Measurements from ENCODE around the gene EFCAB12.
"Not testable (repeated sequence)": the region's sequence is repeated elsewhere in the genome, so short reads cannot be mapped to it uniquely, and the experiment has no call there.

Gene EFCAB12

GRCh38 chr3:129399145-129399894, 29.1 kb downstream of the EFCAB12 start:
- H3K27ac Mint-ChIP-seq: peak overlapping the region; percentile 98
- ATAC-seq (peak; percentile 81), DNase-seq (ENCODE audit: low spot score in 2 of 2) (peak; percentile 38 to 82)
- peak overlapping the region; percentile 92 for H3K4me3 Mint-ChIP-seq
- peaks cover 35% of the 10 kb centered on the region for H3K36me3 Mint-ChIP-seq
- peaks cover 33% of the 10 kb centered on the region for H3K4me1 Mint-ChIP-seq
- H3K9me3 Mint-ChIP-seq: no peaks in the 10 kb centered on the region

DNA sequence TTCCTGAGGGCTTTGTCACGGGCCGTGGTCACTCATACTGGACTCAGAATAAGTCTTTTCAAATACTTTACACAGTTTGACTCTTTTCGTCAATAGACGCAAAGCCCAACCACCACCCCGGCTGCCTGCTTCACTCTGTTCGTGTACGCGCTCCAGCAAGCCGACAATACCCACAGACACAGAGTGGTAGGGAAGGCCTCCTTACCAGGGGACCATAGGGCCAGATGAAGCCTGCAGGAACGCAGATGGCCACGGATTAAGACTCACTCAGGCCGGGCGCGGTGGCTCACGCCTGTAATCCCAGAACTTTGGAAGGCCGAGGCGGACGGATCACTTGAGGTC, 29.7 kb downstream of the EFCAB12 start:
- Mint-ChIP-seq H3K27ac (peak overlapping the region; percentile 98), H3K4me3 (peak overlapping the region; percentile 92), H3K4me1 (peaks cover 33% of the 10 kb centered on the region), H3K36me3 (peaks cover 39% of the 10 kb centered on the region), H3K9me3 (no peaks in the 10 kb centered on the region)
- DNase-seq (ENCODE audit: low spot score in 2 of 2): peak in 1 of 2 donors; percentile 60
- ATAC-seq: peak; percentile 43

DNA sequence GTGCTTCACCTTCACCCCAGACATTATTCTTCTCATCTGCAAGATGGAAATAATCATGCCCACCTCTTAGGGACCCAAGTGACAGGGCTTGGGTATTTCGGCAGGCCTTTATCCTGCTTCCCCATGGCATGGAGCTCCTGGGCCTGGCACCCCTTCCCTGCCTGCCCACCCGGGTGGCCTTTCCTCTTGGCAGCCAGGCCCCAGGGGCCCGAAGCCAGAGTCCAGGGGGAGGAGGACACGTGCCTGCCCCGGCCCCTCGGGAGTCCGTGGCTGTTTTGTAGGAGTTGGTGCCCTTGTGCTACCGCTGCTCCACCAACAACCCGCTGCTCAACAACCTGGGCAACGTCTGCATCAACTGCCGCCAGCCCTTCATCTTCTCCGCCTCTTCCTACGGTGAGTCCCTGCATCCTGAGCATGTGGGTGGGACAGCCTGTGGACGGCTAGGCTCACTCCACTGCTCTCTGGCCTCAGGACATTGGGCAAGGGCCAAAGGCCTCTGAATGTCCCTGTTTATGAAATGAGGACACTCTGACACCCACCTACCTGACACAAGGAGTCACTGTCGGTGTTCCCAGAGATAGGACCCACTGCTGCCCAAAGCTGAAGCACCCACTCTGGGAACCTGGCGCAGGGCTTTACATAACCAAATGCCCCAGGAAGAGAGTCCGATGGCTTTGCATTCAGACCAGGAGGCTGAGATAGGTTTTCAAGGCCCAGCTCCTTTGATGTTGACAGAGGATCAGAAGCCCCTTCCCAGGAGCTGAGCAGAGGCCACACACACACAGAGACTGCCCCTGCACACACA, 34.5 kb downstream of the EFCAB12 start:
- peaks cover 79% of the 10 kb centered on the region for H3K36me3 Mint-ChIP-seq
- not testable (repeated sequence) for H3K27ac Mint-ChIP-seq; DNase-seq (ENCODE audit: low spot score in 2 of 2)

GRCh38 chr3:129393271-129393670, 35.2 kb downstream of the EFCAB12 start:
- peaks cover 81% of the 10 kb centered on the region for H3K36me3 Mint-ChIP-seq
- peaks cover 27% of the 10 kb centered on the region for H3K4me1 Mint-ChIP-seq
- ATAC-seq (no peak), DNase-seq (ENCODE audit: low spot score in 2 of 2) (no peak)
- H3K4me3 Mint-ChIP-seq: no peak overlapping the region
- no peaks in the 10 kb centered on the region for H3K9me3 Mint-ChIP-seq
- no peak overlapping the region for H3K27ac Mint-ChIP-seq

More for the DNA sequence above, 34.5 kb downstream of the EFCAB12 start:
- H3K9me3 Mint-ChIP-seq, H3K4me3 Mint-ChIP-seq, ATAC-seq: not testable (repeated sequence)
- H3K4me1 Mint-ChIP-seq: peaks cover 33% of the 10 kb centered on the region

DNA sequence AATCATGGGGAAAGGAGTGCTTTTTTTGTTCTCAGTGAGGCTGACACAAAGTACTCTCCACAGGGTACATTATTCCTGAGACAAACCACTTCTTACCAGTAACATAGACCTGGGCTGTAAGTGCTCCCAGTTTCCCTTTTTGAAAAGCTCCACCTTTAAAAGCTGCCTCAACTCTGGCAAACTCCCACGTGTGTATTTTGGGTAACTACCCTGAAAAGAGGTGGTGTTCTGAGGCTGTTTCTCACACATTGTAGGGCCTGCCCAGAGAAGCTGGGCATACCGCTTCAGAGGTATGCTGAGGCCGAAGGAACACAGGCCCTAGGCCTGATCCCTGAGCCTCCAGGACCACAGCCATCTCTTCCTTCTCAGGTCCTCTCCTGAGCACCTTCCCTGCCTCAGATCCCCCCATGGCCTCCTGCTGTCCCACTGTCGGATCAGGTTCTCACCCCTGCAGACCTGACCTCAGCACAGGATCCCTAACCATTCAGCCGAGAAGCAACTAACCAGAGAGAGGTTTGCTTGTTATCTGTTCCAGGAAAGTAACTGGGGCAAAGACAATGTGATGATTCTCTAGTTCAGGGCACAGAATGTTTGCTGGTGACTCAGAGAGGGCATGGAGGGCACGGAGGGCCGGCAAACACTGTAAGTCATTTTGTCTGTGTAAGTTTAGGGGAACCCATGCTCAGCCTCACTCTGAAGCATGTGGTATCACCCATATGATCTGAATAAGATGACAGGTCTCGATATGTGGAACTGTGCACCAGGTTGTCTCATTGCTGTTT, 36.1 kb downstream of the EFCAB12 start:
- Mint-ChIP-seq H3K4me1 (peaks cover 18% of the 10 kb centered on the region), H3K36me3 (peaks cover 83% of the 10 kb centered on the region), H3K27ac (peak overlapping the region; percentile 56)
- not testable (repeated sequence) for DNase-seq (ENCODE audit: low spot score in 2 of 2); H3K4me3 Mint-ChIP-seq; H3K9me3 Mint-ChIP-seq
- ATAC-seq: peak; percentile 4

DNA sequence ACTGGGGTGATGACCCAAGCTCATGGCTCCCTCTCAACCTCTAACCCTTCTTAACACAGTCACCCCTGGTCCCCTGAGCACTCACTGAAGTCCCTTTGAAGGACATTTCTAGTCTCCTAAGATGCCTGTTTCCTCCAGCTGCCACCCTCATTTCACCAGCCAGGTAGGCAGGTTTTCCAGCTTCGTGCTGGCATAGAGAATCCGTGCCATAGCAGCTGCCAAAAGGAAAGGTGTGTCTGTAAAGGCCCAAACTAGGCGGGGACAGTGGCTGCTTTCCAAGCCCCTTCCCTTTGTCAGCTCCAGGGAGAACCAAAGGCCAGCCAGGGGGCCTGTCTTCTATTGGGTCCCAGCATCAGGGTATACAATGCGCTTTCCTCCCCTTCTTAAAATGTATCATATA, 36.9 kb downstream of the EFCAB12 start:
- Mint-ChIP-seq H3K4me1 (peaks cover 14% of the 10 kb centered on the region), H3K36me3 (peaks cover 83% of the 10 kb centered on the region), H3K27ac (peak overlapping the region; percentile 82)
- not testable (repeated sequence) for DNase-seq (ENCODE audit: low spot score in 2 of 2); H3K9me3 Mint-ChIP-seq; ATAC-seq; H3K4me3 Mint-ChIP-seq

GRCh38 chr3:129389572-129389937, 38.9 kb downstream of the EFCAB12 start:
- Mint-ChIP-seq H3K4me3 (no peak overlapping the region), H3K27ac (no peak overlapping the region), H3K4me1 (peaks cover 7% of the 10 kb centered on the region), H3K9me3 (no peaks in the 10 kb centered on the region), H3K36me3 (peaks cover 72% of the 10 kb centered on the region)
- DNase-seq (ENCODE audit: low spot score in 2 of 2) (no peak), ATAC-seq (no peak)

DNA sequence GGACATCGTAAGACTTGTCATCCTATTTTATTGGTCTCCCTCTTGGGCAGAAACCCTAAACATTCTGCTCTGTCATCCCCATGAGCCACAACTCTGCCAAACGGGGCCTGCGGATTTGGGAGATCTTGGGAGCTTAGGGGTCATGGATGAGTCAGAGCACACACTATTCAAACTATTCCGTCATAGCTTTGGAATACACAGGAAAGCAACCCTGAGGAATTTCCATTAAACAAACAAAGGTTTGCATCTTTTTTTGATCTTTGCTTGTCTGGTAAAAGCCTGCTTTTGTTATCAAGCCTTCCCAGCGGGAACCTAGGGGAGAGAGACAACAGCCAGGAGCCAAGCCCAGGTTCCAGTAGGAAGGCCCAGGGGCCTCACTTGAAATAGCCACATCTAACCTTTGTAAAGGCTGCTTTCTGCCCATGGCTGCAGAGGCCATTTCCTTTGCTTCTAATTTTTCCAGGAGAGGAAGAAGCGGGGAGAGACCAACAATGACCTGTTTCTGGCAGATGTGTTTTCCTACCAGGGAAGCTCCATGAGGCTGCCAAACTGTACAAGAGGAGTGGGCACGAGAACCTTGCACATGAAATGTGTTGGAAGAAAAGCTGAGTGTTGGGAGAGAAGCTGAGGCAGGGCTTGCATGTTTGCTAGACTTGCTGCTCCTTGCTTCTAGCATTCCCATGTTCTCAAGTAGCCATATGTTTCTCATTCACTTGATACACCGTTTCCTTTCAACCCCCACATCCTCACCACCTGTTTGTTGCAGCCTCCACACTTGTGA, 39.5 kb downstream of the EFCAB12 start:
- not testable (repeated sequence) for H3K9me3 Mint-ChIP-seq; ATAC-seq; H3K27ac Mint-ChIP-seq; DNase-seq (ENCODE audit: low spot score in 2 of 2); H3K4me3 Mint-ChIP-seq; H3K4me1 Mint-ChIP-seq
- peaks cover 67% of the 10 kb centered on the region for H3K36me3 Mint-ChIP-seq

DNA sequence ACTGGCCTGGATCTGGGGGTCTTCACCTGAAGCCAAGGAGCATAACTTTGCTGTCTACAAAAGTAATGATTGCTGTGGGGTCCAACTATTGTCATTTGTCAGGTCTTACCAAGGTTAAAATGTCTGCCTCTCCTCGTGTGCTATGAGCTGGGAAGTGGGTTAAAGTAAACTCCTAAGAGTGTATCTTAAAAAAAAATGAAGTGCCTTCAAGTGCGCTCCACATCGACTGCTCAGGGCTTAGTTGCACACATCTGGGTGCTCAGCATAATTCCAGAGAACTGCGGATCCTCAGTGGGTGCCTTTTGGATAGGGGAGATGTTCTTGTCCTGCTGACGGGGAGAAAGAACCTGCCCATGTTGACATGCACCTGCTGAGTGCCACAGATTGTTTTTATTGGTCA, 40.9 kb downstream of the EFCAB12 start:
- Mint-ChIP-seq H3K4me3 (no peak overlapping the region), H3K9me3 (no peaks in the 10 kb centered on the region), H3K36me3 (peaks cover 56% of the 10 kb centered on the region), H3K4me1 (peaks cover 6% of the 10 kb centered on the region), H3K27ac (peak overlapping the region; percentile 37)
- no peak for DNase-seq (ENCODE audit: low spot score in 2 of 2)
- ATAC-seq: no peak

DNA sequence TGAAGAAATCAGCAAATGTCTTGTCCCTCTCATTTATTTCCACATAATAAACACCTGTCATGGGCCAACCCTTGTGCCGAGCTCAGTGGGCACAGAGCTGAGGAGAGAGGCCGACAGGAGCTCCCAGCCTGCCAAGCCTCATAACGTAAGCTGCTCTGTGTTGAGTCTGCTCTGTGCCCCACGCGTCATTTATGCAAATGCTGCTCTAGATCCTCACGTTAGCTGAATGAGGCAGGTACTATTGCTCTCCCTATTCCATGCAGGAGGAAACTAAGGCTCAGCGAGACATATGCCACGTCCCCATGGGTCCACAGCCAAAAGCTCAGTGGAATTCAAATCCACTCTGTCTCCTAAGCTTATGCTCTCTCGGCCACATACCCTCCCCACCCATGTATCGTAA, 41.5 kb downstream of the EFCAB12 start:
- Mint-ChIP-seq H3K36me3 (peaks cover 56% of the 10 kb centered on the region), H3K4me3 (no peak overlapping the region), H3K4me1 (peaks cover 6% of the 10 kb centered on the region), H3K27ac (no peak overlapping the region), H3K9me3 (no peaks in the 10 kb centered on the region)
- ATAC-seq: no peak
- DNase-seq (ENCODE audit: low spot score in 2 of 2): no peak

DNA sequence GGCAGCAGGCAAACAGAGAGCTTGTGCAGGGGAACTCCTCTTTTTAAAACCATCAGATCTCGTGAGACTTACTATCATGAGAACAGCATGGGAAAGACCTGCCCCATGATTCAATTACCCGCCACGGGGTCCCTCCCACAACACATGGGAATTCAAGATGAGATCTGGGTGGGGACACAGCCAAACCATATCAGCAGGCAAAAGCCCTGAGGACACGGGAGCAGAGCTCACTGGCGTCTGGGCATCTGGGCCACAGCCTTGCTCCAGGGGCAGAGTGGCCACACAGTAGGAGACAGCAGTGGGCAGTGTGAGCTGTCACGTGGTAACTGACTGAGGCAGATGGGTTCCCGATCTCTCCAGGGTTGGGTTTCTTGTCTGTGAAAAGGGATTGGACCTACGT, 42.9 kb downstream of the EFCAB12 start:
- ATAC-seq; H3K4me1 Mint-ChIP-seq; H3K9me3 Mint-ChIP-seq; DNase-seq (ENCODE audit: low spot score in 2 of 2); H3K4me3 Mint-ChIP-seq: not testable (repeated sequence)
- Mint-ChIP-seq H3K27ac (peak overlapping the region; percentile 54), H3K36me3 (peaks cover 42% of the 10 kb centered on the region)

- Mint-ChIP-seq H3K4me1 (peaks cover 6% of the 10 kb centered on the region), H3K27ac (peak overlapping the region; percentile 54), H3K9me3 (no peaks in the 10 kb centered on the region), H3K36me3 (peaks cover 38% of the 10 kb centered on the region), H3K4me3 (no peak overlapping the region)
- no peak for DNase-seq (ENCODE audit: low spot score in 2 of 2)
- no peak for ATAC-seq
Measured at GRCh38 chr3:129384594-129385323, 43.7 kb downstream of the EFCAB12 start.

GRCh38 chr3:129384103-129384502, 44.3 kb downstream of the EFCAB12 start:
- not testable (repeated sequence) for H3K9me3 Mint-ChIP-seq; DNase-seq (ENCODE audit: low spot score in 2 of 2); H3K27ac Mint-ChIP-seq; H3K4me3 Mint-ChIP-seq; ATAC-seq; H3K4me1 Mint-ChIP-seq
- H3K36me3 Mint-ChIP-seq: peaks cover 32% of the 10 kb centered on the region

GRCh38 chr3:129383292-129383860, 45.1 kb downstream of the EFCAB12 start:
- Mint-ChIP-seq H3K9me3 (no peaks in the 10 kb centered on the region), H3K4me3 (no peak overlapping the region), H3K4me1 (peaks cover 6% of the 10 kb centered on the region), H3K27ac (no peak overlapping the region), H3K36me3 (peaks cover 29% of the 10 kb centered on the region)
- peak; percentile 87 for ATAC-seq
- DNase-seq (ENCODE audit: low spot score in 2 of 2): peak; percentile 25 to 71

Data from stimulated activated effector memory CD8-positive, alpha-beta T cell treated with anti-CD3 and anti-CD28 coated beads, Interleukin-12 subunit alpha, Interleukin-12 subunit beta, amount 100 ng/mL, for 72 hours (primary cell).